ENCODE measurements around the gene DNAH11.
"Not testable (repeated sequence)": the region's sequence is repeated elsewhere in the genome, so short reads cannot be mapped to it uniquely, and the experiment has no call there.

DNAH11 gene, protein sequence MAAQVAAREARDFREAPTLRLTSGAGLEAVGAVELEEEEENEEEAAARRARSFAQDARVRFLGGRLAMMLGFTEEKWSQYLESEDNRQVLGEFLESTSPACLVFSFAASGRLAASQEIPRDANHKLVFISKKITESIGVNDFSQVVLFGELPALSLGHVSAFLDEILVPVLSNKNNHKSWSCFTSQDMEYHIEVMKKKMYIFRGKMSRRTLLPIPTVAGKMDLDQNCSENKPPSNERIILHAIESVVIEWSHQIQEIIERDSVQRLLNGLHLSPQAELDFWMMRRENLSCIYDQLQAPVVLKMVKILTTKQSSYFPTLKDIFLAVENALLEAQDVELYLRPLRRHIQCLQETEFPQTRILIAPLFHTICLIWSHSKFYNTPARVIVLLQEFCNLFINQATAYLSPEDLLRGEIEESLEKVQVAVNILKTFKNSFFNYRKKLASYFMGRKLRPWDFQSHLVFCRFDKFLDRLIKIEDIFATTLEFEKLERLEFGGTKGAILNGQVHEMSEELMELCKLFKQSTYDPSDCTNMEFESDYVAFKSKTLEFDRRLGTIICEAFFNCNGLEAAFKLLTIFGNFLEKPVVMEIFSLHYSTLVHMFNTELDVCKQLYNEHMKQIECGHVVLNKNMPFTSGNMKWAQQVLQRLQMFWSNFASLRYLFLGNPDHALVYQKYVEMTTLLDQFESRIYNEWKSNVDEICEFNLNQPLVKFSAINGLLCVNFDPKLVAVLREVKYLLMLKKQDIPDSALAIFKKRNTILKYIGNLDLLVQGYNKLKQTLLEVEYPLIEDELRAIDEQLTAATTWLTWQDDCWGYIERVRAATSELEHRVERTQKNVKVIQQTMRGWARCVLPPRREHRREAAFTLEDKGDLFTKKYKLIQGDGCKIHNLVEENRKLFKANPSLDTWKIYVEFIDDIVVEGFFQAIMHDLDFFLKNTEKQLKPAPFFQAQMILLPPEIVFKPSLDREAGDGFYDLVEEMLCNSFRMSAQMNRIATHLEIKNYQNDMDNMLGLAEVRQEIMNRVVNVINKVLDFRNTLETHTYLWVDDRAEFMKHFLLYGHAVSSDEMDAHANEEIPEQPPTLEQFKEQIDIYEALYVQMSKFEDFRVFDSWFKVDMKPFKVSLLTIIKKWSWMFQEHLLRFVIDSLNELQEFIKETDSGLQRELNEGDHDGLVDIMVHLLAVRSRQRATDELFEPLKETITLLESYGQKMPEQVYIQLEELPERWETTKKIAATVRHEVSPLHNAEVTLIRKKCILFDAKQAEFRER (N-terminal part only)

DNA sequence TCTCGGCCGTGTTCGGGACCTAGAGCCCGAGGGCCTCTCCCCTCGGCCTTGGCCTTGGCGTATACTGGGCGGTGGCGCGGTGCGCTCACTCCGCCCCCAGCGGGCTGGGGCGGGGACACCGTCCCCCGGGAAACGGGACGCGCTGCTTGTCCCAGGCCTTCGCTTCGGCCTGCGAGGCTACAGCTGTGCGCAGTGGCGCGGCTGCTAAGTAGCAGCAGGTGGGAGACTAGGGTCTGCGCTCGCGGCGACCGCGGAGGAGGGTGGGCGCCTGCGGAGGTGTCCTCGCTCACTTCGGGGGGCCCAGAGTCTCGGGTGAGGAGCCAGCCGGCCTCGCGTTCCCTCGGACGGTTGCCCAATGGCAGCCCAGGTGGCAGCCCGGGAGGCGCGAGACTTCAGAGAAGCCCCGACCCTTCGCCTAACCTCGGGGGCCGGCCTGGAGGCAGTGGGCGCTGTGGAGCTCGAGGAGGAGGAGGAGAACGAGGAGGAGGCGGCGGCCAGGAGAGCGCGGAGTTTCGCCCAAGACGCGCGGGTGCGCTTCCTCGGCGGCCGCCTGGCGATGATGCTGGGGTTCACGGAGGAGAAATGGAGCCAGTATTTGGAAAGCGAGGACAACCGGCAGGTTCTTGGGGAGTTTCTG is at the start of gene DNAH11:
TSS of gene DNAH11 (plus strand) at position 149 of the 637 bp plus-strand sequence. CDS start at position 356, 207 bp downstream.
- DNase-seq = peak; percentile 88

DNA sequence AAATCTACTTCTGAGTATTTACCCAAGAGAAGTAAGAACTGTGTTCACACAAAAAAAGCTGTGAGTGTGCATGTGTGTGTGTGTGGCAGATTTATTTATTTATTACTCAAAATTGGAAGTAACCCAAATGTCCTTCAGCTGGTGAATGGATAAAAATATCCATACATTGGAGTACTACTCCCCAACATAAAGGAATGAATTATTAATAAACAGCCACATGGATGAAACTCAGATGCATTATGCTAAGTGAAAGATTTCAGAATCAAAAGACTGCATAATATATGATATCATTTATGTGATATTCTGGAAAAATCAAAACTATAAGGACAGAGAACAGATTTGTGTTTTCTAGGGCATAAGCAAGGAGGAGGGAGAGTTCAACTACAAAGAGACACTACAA is 47.1 kb upstream of the DNAH11 start:
- DNase-seq = no peak

DNA sequence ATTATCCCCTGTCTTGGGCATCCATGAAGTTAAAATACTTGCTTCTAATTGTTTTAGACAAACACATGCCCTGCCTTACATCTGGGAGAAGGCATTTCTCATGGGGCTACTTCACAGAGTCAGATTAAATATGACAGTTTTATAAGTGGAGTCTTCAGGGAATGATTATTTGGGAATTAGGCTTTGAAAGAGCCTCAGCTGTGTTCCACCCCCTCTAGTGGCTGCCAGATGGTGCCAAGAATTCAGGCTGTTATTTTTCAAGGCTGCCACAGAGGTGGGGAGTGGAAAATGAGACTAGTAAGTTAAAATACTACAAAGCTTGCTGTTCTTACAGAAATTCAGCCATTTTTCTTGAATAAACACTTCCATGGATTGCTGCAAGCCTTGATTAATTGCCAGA is 45.8 kb upstream of the DNAH11 start:
- DNase-seq = no peak

DNA sequence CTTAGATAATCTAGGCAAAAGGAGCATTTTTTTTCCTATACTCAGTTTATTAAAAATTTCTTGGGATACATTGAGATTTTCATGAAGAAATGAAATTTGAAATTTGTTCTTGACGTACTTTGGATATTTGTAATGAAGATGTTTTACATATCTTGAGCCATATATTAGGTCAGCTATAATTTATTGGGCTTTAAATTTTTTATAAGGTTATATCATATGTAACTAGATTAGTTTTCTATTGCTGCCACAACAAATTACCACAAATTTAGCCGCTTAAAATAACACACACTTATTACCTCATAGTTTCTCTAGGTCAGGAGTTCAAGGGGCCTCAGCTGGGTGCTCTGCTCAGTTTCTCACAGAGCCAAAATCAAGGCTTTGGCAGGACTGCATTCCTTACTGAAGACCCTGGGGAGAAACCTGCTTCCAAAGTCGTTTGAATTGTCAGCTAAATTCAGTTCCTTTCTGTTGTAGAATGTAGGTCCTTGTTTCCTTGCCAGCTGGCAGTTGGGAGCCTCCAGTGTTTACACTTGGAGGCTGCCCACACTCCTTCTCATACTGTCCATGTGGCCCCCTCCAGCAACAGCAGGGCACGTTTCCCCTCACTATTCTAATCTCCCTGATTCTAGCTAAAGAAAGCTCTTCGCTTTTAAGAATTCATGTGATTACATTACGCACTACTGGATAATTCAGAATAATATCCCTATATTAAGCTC is 42.6 kb upstream of the DNAH11 start:
- no peak for DNase-seq

DNA sequence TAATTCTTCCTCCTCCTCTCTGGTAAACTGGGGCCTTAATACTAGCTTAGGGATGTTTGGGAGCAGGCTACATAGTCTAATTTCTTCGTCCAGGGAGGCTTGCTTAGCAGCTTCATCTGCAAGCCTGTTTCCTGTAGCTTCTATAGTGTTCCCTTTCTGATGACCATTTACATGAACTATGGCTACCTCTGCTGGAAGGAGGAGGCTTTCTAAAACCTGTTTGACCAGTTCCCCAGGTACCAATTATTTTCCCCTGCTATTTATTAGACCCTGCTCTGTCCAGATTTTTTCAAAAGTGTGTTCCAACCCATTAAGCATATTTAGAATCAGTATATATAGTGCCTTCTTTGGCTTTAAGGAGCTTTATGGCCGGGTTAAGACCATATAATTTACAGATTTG is 38.8 kb upstream of the DNAH11 start:
- DNase-seq = peak; percentile 50

DNA sequence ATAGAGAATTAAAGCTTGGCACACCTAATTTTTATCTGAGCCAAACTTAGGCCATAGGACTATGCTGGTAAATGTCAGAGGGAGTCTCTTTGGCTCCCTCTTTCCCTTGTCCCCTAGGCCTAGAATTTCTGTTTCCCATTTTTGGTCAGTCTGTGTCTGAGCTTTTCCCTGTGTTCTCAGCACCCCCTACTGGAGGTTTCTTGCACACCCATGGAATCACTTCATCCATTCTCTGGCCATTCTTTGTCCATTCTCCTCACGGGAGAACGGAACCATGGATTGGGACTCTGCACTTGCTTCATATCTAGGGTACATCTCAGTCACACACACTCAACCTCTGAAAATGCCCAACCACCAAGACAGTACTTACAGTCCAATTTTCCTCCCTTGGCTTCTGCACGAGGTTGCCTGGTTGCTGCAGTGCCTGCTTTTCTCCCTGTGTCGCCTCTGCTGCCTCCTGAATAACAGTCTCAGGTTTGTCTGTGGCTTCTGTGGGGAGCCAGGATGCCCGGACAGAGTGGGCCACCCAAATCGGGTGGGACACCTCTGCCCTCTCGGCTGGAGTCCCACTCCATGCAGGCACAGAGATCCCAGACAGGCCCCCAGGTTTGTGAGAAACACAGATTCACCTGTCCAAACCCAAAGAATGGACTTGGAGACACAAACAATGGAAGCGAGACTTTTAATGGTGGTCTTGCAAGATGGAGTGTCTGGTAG is 35.1 kb upstream of the DNAH11 start:
- DNase-seq = peak; percentile 60

DNA sequence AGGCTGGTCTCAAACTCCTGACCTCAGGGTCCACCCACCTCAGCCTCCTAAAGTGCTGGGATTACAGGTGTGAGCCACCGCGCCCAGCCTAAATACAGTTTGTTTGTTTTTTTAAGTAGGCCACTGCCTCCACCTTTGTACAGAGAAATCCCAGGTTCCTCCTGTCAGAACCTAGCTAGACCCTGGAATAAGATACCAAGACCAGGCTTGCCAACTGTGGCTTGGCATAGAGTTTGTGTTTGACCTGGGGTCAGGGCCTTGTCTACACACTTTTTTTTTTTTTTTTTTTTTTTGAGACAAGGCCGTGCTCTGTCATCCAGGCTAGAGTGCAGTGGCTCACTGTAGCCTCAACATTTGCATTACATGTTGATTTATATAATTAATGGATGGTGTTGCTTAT is 34.3 kb upstream of the DNAH11 start:
- DNase-seq = no peak

DNA sequence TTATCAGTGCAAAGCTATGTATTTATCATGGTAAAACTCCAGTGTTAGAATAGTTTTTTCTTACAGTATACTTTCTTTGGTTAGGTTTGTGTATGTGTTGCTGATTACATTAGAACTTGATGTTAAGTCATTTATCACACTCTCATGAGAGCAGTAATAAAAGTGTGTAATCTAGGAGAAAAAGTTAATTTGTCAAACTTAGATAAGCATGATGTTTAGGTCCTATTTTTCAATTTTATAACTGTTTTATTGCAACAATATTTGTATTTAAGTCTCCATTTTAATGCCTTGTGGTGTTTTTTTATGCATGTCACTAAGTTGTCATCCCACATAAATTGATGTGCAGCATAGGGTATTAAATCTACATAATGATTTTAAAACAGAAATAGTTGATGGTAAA is 28.8 kb upstream of the DNAH11 start:
- no peak for DNase-seq

DNA sequence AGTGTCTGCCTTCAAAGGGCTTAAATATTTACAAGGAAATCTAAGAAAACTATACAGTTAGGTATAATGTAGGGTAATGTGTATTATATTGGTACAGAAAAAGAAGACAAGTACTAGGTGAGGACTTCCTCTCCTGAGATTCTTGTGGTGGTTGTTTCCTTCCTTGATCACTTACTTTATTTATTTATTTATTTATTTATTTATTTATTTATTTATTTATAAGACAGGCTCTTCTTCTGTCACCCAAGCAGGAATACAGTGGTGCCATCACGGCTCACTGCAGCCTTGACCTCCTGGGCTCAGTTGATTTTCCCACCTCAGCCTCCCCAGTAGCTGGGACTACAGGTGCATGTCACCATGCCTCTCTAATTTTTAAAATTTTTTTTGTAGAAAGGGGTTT is 18.2 kb upstream of the DNAH11 start:
- DNase-seq = no peak

DNA sequence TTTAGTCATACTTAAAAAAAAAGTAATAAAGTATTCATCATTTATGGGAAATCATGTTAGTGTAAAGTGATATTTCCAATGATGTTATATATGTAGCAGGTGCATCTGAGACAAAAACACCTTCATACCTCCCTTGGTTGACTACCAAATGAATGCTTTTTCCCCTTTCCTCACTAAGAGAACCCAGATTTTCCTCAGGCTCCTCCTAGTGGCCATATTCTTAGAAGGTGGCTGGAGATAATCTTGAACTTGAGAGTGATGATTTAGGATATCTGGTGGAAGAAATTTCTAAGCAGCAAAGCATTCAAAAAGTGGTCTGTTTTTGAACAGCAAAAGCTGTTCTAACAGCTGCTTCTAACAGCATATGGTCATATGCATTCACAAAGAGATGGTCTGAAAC is 16.8 kb upstream of the DNAH11 start:
- DNase-seq = no peak

DNA sequence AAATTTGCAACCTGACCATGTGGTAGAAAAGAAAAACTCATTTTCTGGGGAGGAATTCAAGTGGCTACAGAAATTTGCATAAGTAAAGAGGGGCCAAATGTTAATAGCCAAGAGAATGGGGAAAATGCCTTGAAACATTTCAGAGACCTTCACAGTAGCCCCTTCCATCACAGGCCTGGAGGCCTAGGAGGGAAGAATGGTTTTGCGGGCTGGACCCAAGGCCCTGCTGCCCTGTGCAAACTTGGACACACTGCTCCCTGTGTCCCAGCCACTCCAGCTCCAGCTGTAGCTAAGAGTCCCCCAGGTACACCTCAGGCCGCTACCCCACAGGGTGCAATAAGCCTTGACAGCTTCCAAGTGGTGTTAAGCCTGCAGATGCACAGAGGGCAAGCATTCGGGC is 16.4 kb upstream of the DNAH11 start:
- DNase-seq = no peak

DNA sequence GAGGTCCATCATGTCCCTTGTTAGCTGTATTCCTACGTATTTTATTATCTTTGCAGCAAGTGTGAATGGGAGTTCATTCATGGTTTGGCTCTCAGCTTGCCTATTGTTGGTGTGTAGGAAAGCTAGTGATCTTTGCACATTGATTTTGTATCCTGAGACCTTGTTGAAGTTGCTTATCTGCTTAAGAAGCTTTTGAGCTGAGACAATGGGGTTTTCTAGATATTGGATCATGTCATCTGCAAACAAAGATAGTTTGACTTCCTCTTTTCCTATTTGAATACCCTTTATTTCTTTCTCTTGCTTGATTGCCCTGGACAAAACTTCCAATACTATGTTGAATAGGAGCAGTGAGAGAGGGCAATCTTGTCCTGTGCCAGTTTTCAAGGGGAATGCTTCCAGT is 10.4 kb upstream of the DNAH11 start:
- not testable (repeated sequence) for DNase-seq

DNA sequence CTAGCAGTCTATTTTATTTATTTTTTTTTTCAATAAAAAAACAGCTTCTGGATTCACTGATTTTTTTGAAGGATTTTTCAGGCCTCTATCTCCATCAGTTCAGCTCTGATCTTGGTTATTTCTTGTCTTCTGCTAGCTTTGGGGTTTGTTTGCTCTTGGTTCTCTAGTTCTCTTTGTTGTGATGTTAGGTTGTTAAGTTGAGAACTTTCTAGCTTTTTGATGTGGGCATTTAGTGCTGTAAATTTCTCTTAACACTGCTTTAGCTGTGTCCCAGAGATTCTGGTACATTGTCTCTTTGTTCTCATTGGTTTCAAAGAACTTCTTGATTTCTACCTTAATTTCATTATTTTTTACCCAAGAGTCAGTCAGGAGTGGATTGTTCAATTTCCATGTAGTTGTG is 9.2 kb upstream of the DNAH11 start:
- DNase-seq = not testable (repeated sequence)

DNA sequence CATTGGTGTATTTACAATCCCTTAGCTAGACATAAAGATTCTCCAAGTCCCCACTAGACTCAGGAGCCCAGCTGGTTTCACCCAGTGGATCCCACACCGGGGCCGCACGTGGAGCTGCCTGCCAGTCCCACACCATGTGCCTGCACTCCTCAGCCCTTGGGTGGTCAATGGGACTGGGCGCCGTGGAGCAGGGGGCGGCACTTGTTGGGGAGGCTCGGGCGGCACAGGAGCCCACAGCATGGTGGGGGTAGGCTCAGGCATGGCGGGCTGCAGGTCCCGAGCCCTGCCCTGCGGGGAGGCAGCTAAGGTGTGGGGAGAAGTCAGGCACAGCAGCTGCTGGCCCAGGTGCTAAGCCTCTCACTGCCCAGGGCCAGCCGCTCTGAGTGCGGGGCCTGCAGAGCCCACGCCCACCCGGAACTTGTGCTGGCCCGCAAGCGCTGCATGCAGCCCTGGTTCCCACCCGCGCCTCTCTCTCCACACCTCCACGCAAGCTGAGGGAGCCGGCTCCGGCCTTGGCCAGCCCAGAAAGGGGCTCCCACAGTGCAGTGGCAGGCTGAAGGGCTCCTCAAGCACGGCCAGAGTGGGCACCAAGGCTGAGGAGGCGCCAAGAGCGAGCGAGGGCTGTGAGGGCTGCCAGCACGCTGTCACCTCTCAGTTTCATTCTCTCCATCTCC is 6.3 kb upstream of the DNAH11 start:
- not testable (repeated sequence) for DNase-seq

DNA sequence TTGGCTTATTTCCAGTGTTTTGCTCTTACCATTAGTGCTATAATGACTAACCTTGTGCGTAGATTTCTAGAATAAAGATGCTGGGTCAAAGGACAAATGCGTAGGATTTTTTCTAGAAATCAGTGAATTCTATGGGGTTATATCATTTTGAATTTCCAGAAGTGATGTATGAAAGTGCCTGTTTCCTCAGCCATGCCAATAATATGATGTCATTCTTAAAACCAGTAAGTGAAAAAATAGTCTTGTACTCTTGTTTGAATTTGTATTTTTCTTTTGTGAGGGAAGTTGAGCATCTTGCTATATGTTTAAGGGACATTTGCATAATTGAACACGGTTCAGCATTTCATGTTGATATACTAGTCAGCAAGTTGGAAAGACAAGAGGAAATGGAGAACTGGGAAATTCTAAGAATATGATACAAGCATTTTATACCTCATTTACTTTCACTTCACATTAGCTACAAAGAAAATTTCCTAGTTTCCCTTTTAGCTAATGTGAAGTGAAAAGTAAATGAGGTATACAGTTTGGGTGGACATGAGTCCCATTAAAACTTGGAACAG is 3.8 kb upstream of the DNAH11 start:
- no peak for DNase-seq

DNA sequence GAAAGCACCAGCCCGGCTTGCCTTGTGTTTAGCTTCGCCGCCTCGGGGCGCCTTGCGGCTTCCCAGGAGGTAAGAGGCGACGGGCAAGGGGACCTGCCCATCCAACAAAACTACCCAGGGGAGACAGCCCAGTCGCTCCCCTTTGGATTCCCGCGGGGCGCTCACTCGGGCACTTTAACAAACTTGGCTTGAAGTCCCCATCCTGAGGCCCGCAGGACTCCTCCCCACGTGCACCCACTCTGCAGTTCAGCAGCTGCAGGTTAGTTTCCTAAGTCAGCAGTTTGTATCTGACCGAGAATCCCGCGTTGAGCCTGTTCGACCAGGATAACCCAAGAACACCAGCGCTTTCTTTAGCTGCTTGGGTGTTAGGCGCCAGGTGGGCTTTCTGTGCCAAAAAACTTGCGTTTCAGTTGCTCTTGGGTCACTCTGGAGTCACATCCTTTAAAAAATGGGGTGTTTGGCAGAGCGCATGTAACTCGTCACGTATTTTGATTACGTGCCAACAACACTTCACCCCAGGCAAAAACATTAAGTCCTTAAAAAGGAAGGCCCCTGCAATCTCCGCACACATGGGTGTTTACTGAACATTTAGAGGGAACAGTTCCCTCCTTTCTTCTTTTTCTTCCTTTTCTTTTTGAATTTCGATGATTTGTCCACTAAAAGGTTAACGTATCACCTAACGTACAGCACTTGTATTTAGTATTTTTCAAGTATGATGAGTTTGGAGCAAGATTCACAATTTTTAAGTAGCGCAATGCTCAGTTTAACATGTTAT is 876 bp downstream of the DNAH11 start:
- DNase-seq = peak; percentile 70

DNA sequence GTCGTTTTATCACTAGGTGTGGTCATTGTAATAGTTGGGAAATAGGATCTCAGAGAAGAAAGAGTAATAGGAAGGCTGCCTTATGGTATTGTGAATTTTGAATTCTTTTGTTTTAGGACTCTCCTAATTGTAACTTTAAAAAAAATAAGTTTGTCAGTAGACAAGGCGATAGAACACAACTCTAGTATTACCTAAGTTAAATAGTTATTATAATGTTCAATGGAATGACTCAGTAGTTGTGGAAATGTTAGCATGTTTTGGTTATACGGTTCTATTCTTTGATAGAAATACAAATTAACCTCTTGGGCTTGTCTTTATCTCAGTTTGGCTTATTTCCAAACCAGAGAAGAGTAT is 1.4 kb downstream of the DNAH11 start:
- DNase-seq = no peak

DNA sequence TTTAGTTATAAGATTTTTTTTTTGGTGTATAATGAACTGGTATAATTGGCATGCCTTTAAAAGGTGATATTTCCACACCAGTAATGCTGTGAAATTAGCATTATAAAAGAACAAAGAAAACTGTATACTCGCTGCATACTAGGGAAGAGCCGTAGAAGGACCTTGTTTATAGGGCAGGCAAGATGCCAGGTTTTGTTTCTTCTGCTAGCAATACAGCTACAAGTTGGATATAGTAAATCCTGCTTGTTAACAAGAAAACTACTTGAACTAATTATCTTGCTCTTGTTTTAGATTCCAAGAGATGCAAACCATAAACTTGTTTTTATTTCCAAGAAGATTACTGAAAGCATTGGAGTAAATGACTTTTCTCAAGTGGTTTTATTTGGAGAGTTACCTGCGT is 1.9 kb downstream of the DNAH11 start:
- no peak for DNase-seq

DNA sequence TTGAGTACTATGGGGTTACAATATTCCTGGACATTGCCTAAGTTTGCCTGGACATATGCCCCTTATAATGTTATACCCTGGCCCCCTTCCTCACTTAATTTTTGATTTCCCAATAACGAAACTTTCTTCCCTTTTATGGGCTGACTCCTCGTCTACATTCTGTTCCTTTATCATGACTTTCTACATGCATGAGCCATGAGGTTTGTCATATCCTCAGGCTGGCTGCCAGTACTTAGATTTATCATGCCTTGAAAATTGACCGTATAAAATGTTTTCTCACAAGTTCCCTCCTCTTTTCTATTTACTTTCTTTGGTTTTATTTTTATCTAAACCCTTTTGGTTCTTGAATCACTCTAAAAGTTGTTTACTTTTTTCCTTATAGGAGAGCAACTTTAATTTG is 4.7 kb downstream of the DNAH11 start:
- DNase-seq = no peak

DNA sequence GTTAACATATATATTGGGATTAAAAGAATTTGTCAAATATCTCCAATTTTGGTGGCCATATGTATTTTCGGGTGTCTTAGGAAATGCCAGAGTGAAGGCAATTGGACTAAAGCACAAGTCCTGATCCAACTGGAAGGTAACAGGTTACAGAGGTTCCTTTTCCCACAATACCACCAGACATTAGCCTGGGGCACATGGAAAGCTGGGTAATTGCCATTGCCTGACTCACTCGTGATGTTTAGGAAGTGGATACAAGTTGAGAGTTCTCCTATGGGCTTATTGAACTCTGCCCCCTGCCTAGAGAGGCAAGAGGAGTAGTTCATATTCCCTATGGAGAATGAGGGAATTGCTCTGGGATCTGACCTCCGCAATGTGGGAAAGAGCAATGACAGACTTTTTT is 5.7 kb downstream of the DNAH11 start:
- DNase-seq = peak; percentile 79

All from islet precursor cell (in vitro differentiated cells).